ENCODE measurements around the gene BZW2. TPM values are rescaled to one million over a fixed set of nuclear protein-coding genes. Genes with fewer than 3 reads are reported as not detected.

The BZW2 gene
- total and polyA plus RNA-seq, 2 experiments from 2014 or later = 72.1 to 96.7 TPM

- Histone ChIP-seq H4K20me1 (ENCODE audit: insufficient read depth, poor library complexity, severe bottlenecking) (no peaks in the 10 kb centered on the region), H3K79me2 (peaks cover 99% of the 10 kb centered on the region), H3K9me2 (replicated peaks; ENCODE audit: insufficient read depth) (no peaks in the 10 kb centered on the region), H3K4me3 (no peak overlapping the region), H3K4me1 (ENCODE audit: insufficient read depth) (peaks cover 32% of the 10 kb centered on the region), H3K27ac (peak overlapping the region; percentile 81), H3K9me3 (ENCODE audit: low read depth) (no peaks in the 10 kb centered on the region), H2AFZ (no peak overlapping the region), H3K4me2 (peak overlapping the region; percentile 58), H3K36me3 (replicated peaks; ENCODE audit: insufficient read depth, low read depth) (no peaks in the 10 kb centered on the region), H3K27me3 (no peaks in the 10 kb centered on the region)
- DNase-seq (ENCODE audit: low spot score) = peak; percentile 57
- TF ChIP-seq EZH2 (IDR thresholded peaks at IDR 0.05; ENCODE audit: borderline replicate concordance) = no peak
- TF ChIP-seq EZH2phosphoT487 (IDR thresholded peaks at IDR 0.05; ENCODE audit: low read depth, severe bottlenecking, unreplicated experiment) = no peak
- WGBS (ENCODE audit: low lambda C conversion rate, missing lambda C conversion rate) = 72% methylated on average over 5 of the region's 5 CpGs
Observed at GRCh38 chr7:16660702-16661464, 14.9 kb downstream of the BZW2 start.

DNA sequence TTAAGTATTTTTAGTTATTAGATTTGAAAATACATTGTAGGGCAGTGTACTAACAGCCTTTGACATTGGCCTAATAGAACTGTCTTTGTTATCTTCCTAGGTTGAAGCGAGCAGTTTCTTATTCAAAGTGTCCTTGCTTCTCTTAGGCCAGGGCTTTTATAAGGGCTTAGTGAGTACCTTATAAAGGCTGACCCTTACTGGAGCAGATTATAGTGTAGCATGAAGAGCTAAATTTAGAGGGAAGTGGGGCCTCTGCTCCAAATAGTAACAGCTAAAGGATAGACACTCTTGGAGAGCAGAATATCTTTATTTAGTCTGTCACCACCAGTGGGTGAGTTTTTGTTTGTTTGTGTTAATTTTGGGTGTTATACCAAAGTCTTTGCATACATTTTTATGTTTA, 15.9 kb downstream of the BZW2 start:
- H3K4me2 ChIP-seq = peak overlapping the region; percentile 22
- H3K27ac ChIP-seq = peak overlapping the region; percentile 81
- peaks cover 96% of the 10 kb centered on the region for H3K79me2 ChIP-seq
- peaks cover 32% of the 10 kb centered on the region for H3K4me1 ChIP-seq (ENCODE audit: insufficient read depth)
- H4K20me1 ChIP-seq (ENCODE audit: insufficient read depth, poor library complexity, severe bottlenecking) = no peaks in the 10 kb centered on the region
- H3K36me3 ChIP-seq (replicated peaks; ENCODE audit: insufficient read depth, low read depth) = no peaks in the 10 kb centered on the region
- no peaks in the 10 kb centered on the region for H3K9me2 ChIP-seq (replicated peaks; ENCODE audit: insufficient read depth)
- no peak overlapping the region for H3K4me3 ChIP-seq
- no peak overlapping the region for H2AFZ ChIP-seq
- 71% methylated on average over 1 of the region's 1 CpG for WGBS (ENCODE audit: low lambda C conversion rate, missing lambda C conversion rate)
- H3K27me3 ChIP-seq = no peaks in the 10 kb centered on the region
- no peaks in the 10 kb centered on the region for H3K9me3 ChIP-seq (ENCODE audit: low read depth)
- no peak for DNase-seq (ENCODE audit: low spot score)
- no peak for TF ChIP-seq EZH2phosphoT487 (IDR thresholded peaks at IDR 0.05; ENCODE audit: low read depth, severe bottlenecking, unreplicated experiment)
- no peak for TF ChIP-seq EZH2 (IDR thresholded peaks at IDR 0.05; ENCODE audit: borderline replicate concordance)
- TF ChIP-seq, protein P1, sequence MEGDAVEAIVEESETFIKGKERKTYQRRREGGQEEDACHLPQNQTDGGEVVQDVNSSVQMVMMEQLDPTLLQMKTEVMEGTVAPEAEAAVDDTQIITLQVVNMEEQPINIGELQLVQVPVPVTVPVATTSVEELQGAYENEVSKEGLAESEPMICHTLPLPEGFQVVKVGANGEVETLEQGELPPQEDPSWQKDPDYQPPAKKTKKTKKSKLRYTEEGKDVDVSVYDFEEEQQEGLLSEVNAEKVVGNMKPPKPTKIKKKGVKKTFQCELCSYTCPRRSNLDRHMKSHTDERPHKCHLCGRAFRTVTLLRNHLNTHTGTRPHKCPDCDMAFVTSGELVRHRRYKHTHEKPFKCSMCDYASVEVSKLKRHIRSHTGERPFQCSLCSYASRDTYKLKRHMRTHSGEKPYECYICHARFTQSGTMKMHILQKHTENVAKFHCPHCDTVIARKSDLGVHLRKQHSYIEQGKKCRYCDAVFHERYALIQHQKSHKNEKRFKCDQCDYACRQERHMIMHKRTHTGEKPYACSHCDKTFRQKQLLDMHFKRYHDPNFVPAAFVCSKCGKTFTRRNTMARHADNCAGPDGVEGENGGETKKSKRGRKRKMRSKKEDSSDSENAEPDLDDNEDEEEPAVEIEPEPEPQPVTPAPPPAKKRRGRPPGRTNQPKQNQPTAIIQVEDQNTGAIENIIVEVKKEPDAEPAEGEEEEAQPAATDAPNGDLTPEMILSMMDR (IDR thresholded peaks at IDR 0.05; ENCODE audit: poor library complexity) = no peak

DNA sequence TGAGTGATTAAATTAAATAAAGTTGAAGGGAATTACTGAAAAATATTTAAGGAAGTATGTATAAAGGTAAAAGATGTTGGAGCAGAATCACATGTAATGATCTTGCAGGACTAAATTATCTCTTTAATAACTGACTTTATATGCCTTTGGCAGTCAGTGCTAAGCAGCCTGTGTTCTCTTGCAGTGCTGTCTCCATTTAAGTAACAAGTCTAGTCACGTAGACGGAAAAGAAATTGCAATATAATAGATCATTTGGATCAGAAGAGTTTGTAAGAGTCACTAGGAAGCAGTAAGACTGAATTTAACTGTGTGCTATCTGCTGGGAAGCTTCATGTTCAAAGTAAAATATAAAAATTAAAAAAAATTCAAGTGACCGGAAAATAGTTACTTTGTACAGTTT, 21.4 kb downstream of the BZW2 start:
- Histone ChIP-seq H2AFZ (no peak overlapping the region), H3K4me1 (ENCODE audit: insufficient read depth) (peaks cover 18% of the 10 kb centered on the region), H3K27me3 (no peaks in the 10 kb centered on the region), H3K4me3 (no peak overlapping the region), H3K27ac (peak overlapping the region; percentile 93), H4K20me1 (ENCODE audit: insufficient read depth, poor library complexity, severe bottlenecking) (no peaks in the 10 kb centered on the region), H3K9me2 (replicated peaks; ENCODE audit: insufficient read depth) (no peaks in the 10 kb centered on the region), H3K36me3 (replicated peaks; ENCODE audit: insufficient read depth, low read depth) (no peaks in the 10 kb centered on the region), H3K4me2 (peak overlapping the region; percentile 37), H3K79me2 (peaks cover 75% of the 10 kb centered on the region), H3K9me3 (ENCODE audit: low read depth) (no peaks in the 10 kb centered on the region)
- TF ChIP-seq EZH2phosphoT487 (IDR thresholded peaks at IDR 0.05; ENCODE audit: low read depth, severe bottlenecking, unreplicated experiment) (no peak), EZH2 (IDR thresholded peaks at IDR 0.05; ENCODE audit: borderline replicate concordance) (no peak)
- TF ChIP-seq, protein P1 (IDR thresholded peaks at IDR 0.05; ENCODE audit: poor library complexity) = no peak
- 82% methylated on average over 3 of the region's 3 CpGs for WGBS (ENCODE audit: low lambda C conversion rate, missing lambda C conversion rate)
- no peak for DNase-seq (ENCODE audit: low spot score)

- Histone ChIP-seq H3K36me3 (replicated peaks; ENCODE audit: insufficient read depth, low read depth) (no peaks in the 10 kb centered on the region), H3K4me1 (ENCODE audit: insufficient read depth) (peaks cover 18% of the 10 kb centered on the region), H3K27ac (peak overlapping the region; percentile 93), H3K9me3 (ENCODE audit: low read depth) (no peaks in the 10 kb centered on the region), H3K4me3 (no peak overlapping the region), H4K20me1 (ENCODE audit: insufficient read depth, poor library complexity, severe bottlenecking) (no peaks in the 10 kb centered on the region), H3K4me2 (peak overlapping the region; percentile 37), H3K79me2 (peaks cover 73% of the 10 kb centered on the region), H3K9me2 (replicated peaks; ENCODE audit: insufficient read depth) (no peaks in the 10 kb centered on the region), H3K27me3 (no peaks in the 10 kb centered on the region), H2AFZ (no peak overlapping the region)
- peak; percentile 91 for DNase-seq (ENCODE audit: low spot score)
- no peak for TF ChIP-seq EZH2phosphoT487 (IDR thresholded peaks at IDR 0.05; ENCODE audit: low read depth, severe bottlenecking, unreplicated experiment)
- TF ChIP-seq EZH2 (IDR thresholded peaks at IDR 0.05; ENCODE audit: borderline replicate concordance) = no peak
- TF ChIP-seq, protein P1 (IDR thresholded peaks at IDR 0.05; ENCODE audit: poor library complexity) = no peak
- 35% methylated on average over 11 of the region's 11 CpGs for WGBS (ENCODE audit: low lambda C conversion rate, missing lambda C conversion rate)
Observed at GRCh38 chr7:16668049-16668858, 22.3 kb downstream of the BZW2 start.

Measured in hepatocyte (in vitro differentiated cells).